ENCODE results near the gene TRNT1. TPM values are rescaled to one million over a fixed set of nuclear protein-coding genes. Genes with fewer than 3 reads are reported as not detected.

The TRNT1 gene
- polyA plus RNA-seq, 1 donor from 2014 or later: 28.5 TPM

- TF ChIP-seq REST (IDR thresholded peaks at IDR 0.05; ENCODE audit: borderline replicate concordance): no peak
- no peak for TF ChIP-seq EP300 (conservative IDR thresholded peaks at IDR 0.05; ENCODE audit: poor library complexity, severe bottlenecking)
- no peak for TF ChIP-seq POLR2AphosphoS5 (IDR thresholded peaks at IDR 0.05)
Observed at GRCh38 chr3:3105815-3106214, 20.9 kb upstream of the TRNT1 start (continued).

- Histone ChIP-seq H3K9ac (ENCODE audit: low read length) (no peak overlapping the region), H3K36me3 (ENCODE audit: insufficient read depth, low read length) (no peaks in the 10 kb centered on the region), H3F3A (ENCODE audit: insufficient read depth, low read length, poor library complexity, severe bottlenecking) (no peaks in the 10 kb centered on the region), H3K9me2 (ENCODE audit: insufficient read depth, low read length) (no peaks in the 10 kb centered on the region), H3K27ac (ENCODE audit: low read length) (no peak overlapping the region), H2AFZ (ENCODE audit: low read depth, low read length) (no peak overlapping the region), H3K27me3 (ENCODE audit: insufficient read depth, low read depth, low read length) (no peaks in the 10 kb centered on the region), H3K4me2 (ENCODE audit: low read length) (no peak overlapping the region), H3K79me2 (replicated peaks; ENCODE audit: insufficient read depth, low read length) (no peaks in the 10 kb centered on the region), H4K20me1 (ENCODE audit: insufficient read depth) (no peaks in the 10 kb centered on the region), H3K9me3 (ENCODE audit: low read length) (no peaks in the 10 kb centered on the region), H3K4me3 (ENCODE audit: low read length) (no peak overlapping the region)
- TF ChIP-seq EZH2 (IDR thresholded peaks at IDR 0.05; ENCODE audit: borderline replicate concordance, insufficient read depth, low read length, poor library complexity, severe bottlenecking): no peak
- TF ChIP-seq EP300 (conservative IDR thresholded peaks at IDR 0.05; ENCODE audit: poor library complexity, severe bottlenecking): no peak
- TF ChIP-seq MXI1 (conservative IDR thresholded peaks at IDR 0.05; ENCODE audit: poor library complexity, severe bottlenecking): no peak
- no peak for TF ChIP-seq TAF1 (IDR thresholded peaks at IDR 0.05; ENCODE audit: low read depth)
- TF ChIP-seq RAD21 (conservative IDR thresholded peaks at IDR 0.05): no peak
- no peak for TF ChIP-seq REST (IDR thresholded peaks at IDR 0.05; ENCODE audit: borderline replicate concordance)
- TF ChIP-seq SMC3 (conservative IDR thresholded peaks at IDR 0.05; ENCODE audit: poor library complexity): no peak
- no peak for TF ChIP-seq POLR2AphosphoS5 (IDR thresholded peaks at IDR 0.05)
- TF ChIP-seq, protein P1, sequence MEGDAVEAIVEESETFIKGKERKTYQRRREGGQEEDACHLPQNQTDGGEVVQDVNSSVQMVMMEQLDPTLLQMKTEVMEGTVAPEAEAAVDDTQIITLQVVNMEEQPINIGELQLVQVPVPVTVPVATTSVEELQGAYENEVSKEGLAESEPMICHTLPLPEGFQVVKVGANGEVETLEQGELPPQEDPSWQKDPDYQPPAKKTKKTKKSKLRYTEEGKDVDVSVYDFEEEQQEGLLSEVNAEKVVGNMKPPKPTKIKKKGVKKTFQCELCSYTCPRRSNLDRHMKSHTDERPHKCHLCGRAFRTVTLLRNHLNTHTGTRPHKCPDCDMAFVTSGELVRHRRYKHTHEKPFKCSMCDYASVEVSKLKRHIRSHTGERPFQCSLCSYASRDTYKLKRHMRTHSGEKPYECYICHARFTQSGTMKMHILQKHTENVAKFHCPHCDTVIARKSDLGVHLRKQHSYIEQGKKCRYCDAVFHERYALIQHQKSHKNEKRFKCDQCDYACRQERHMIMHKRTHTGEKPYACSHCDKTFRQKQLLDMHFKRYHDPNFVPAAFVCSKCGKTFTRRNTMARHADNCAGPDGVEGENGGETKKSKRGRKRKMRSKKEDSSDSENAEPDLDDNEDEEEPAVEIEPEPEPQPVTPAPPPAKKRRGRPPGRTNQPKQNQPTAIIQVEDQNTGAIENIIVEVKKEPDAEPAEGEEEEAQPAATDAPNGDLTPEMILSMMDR (IDR thresholded peaks at IDR 0.05; ENCODE audit: poor library complexity, severe bottlenecking): no peak
Observed at GRCh38 chr3:3107181-3107580, 19.6 kb upstream of the TRNT1 start.

All from neural cell (in vitro differentiated cells).